Motor neuron (in vitro differentiated cells): ENCODE data around the gene NUP98. TPM values are rescaled to one million over a fixed set of nuclear protein-coding genes. Genes with fewer than 3 reads are reported as not detected.

Source experiments
- ATAC-seq, 8 experiments: fragments of 200-7000 bp; cut with Tn5 transposase; replicated peaks in 6 of 8; 2 replicates each; pipeline ENCODE4 v1.8.0; 2021; ENCODE audit warnings: mild to moderate bottlenecking in 8 of 8, moderate library complexity in 8 of 8
- H3K27ac ChIP-seq, 2 donors: fragments of 250-450 bp; sonication (Bioruptor Pico); 2 replicates each; pipeline ENCODE4 v1.9.0; 2021; ENCODE audit warnings: antibody characterized with exemption in 2 of 2, mild to moderate bottlenecking in 2 of 2, moderate library complexity in 1 of 2
- H3K4me1 ChIP-seq, 2 donors: fragments of 250-450 bp; sonication (Bioruptor Pico); replicated peaks in 1 of 2; 2 replicates each; pipeline ENCODE4 v1.6.1; 2021; ENCODE audit warnings: antibody characterized with exemption in 2 of 2, mild to moderate bottlenecking in 2 of 2, moderate library complexity in 1 of 2
- H3K4me3 ChIP-seq, 5 donors: fragments of 250-450 bp; sonication (Bioruptor Pico); 2 replicates each; pipeline ENCODE4 v1.9.0; 2021; ENCODE audit warnings: antibody characterized with exemption in 5 of 5, mild to moderate bottlenecking in 5 of 5, moderate library complexity in 4 of 5
- WGBS, 10 experiments: fragments of 450-650 bp; shearing (Covaris generic); methylation state at CpG; one replicate each; pipeline ENCODE4 v1.0.0; 2022; 5-methylcytosine and 5-hydroxymethylcytosine counted together
- in situ Hi-C, 9 experiments: fragments of 400-800 bp; cut with MboI; loops; one replicate each; pipeline ENCODE4 v1.15.0; 2021; ENCODE audit warnings: low sequenced_read_pairs in 9 of 9, low pct_unique_long_range_greater_than_20kb in 2 of 9; ENCODE audit not compliant: unreplicated experiment in 9 of 9
- total RNA-seq, 8 experiments: library from RNA; unstranded; fragments of 300-600 nt; gene quantifications; 2 replicates each; pipeline versions ENCODE4 v1.2.3 to v1.2.4, GENCODE V29; 2022

NUP98 gene
- total RNA-seq, 8 experiments from 2014 or later = 27.0 to 115 (median 50.0) TPM

DNA sequence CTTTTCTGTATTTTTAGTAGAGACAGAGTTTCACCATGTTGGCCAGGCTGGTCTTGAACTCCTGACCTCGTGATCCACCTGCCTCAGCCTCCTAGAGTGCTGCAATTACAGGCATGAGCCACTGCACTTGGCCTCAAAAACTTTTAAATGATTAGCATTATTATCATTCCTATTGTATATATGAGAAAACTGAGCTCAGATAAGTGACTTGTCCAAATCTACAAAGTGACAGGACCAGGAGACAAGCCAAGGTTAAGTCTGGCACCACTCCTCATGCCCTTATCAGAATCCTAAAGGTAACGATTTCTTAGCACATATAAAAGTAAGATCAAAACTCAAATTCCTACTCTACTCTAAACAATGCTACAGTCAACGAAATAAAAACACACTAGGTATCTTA, 94.0 kb downstream of the NUP98 start:
- Histone ChIP-seq H3K4me1 (no peaks in the 10 kb centered on the region), H3K27ac (no peak overlapping the region), H3K4me3 (no peak overlapping the region)
- 96 to 100% (median 100%) methylated on average over 1 to 3 of the region's 3 CpGs; no CpG with 5 or more reads in 1 of the 10 experiments for WGBS, 10 experiments
- in situ Hi-C loops = no loop called here
- ATAC-seq = no peak

GRCh38 chr11:3700910-3701309, 96.4 kb downstream of the NUP98 start:
- H3K4me1 ChIP-seq = no peaks in the 10 kb centered on the region
- H3K4me3 ChIP-seq = no peak overlapping the region
- 58 to 100% (median 100%) methylated on average over 1 to 2 of the region's 2 CpGs; no CpG with 5 or more reads in 1 of the 10 experiments for WGBS, 10 experiments
- H3K27ac ChIP-seq = no peak overlapping the region
- ATAC-seq = no peak
- in situ Hi-C loops = no loop called here

- H3K4me1 ChIP-seq = no peaks in the 10 kb centered on the region
- peak in 2 of 8 experiments; percentile 62 to 90 for ATAC-seq
- in situ Hi-C loops = no loop called here
- H3K4me3 ChIP-seq = no peak overlapping the region
- 82 to 100% (median 97%) methylated on average over 1 to 2 of the region's 2 CpGs; no CpG with 5 or more reads in 5 of the 10 experiments for WGBS, 10 experiments
- no peak overlapping the region for H3K27ac ChIP-seq
Observed at GRCh38 chr11:3700410-3700809, 96.9 kb downstream of the NUP98 start.

GRCh38 chr11:3686751-3687150, 110.6 kb downstream of the NUP98 start:
- Histone ChIP-seq H3K4me1 (no peaks in the 10 kb centered on the region), H3K27ac (no peak overlapping the region), H3K4me3 (no peak overlapping the region)
- in situ Hi-C loops = no loop called here
- 0 to 100% (median 62%) methylated on average over 1 to 3 of the region's 4 CpGs; no CpG with 5 or more reads in 2 of the 10 experiments for WGBS, 10 experiments
- no peak for ATAC-seq

- 59 to 100% (median 93%) methylated on average over 1 to 7 of the region's 7 CpGs; no CpG with 5 or more reads in 1 of the 10 experiments for WGBS, 10 experiments
- ATAC-seq = no peak
- H3K4me1 ChIP-seq = no peaks in the 10 kb centered on the region
- H3K27ac ChIP-seq = no peak overlapping the region
- in situ Hi-C loops = no loop called here
- no peak overlapping the region for H3K4me3 ChIP-seq
Observed at GRCh38 chr11:3685923-3686322, 111.4 kb downstream of the NUP98 start.

- no peak for ATAC-seq
Observed at GRCh38 chr11:3684819-3685172, 112.6 kb downstream of the NUP98 start.

DNA sequence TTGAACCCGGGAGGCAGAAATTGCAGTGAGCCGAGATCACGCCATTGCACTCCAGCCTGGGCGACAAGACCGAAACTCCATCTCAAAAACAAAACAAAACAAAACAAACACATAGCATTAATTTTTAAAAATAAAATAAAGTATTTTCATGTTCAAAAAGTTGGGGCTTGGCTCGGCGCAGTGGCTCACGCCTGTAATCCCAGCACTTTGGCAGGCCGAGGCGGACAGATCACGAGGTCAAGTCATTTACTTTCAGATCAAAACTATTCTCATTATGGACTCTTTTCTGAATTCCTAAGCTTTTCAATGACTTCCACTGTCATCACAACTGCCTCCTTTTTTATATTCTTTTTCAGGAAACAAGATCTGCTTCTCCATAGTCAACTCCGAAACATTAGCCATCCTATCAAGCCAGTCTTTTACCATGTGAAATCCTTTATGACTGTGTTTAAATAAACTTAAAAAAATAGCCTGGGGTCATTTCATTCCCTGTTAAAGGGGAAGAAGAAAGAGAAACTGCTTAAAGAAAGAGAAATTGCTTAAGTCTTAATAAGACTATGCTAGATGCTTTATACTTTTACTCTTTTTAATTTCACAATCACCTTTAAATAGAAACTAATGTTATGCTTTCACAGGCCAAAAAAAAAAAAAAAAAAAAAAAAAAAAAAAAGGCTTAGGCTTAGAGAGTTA, 113.1 kb downstream of the NUP98 start:
- Histone ChIP-seq H3K4me3 (no peak overlapping the region), H3K27ac (no peak overlapping the region), H3K4me1 (no peaks in the 10 kb centered on the region)
- no peak for ATAC-seq
- 83 to 100% (median 96%) methylated on average over 1 to 12 of the region's 12 CpGs for WGBS, 10 experiments
- in situ Hi-C loops = no loop called here

More at GRCh38 chr11:3684819-3685172, 112.6 kb downstream of the NUP98 start:
- Histone ChIP-seq H3K27ac (no peak overlapping the region), H3K4me1 (no peaks in the 10 kb centered on the region), H3K4me3 (no peak overlapping the region)
- 74 to 100% (median 100%) methylated on average over 1 to 2 of the region's 2 CpGs; no CpG with 5 or more reads in 1 of the 10 experiments for WGBS, 10 experiments
- in situ Hi-C loops = no loop called here

DNA sequence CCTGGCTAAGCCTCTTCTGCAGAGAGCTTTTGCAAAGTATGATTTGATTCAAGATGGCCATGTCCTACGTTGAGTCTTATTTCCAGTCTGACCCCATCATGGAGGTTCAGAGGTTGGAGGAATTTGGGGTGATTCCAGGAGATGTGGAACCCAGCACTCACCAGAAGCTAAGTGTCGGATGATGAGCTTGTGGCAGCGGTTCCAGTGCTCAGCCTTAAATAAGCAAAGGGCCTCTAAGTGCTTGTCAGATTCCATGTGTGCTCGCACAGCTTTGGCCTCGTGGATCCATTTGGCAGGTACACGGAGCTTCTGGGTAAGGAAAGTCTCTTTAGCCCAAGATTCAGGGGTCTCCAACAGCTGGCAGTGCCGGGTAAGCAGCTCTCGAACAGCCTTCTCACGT, 114.3 kb downstream of the NUP98 start:
- no peak overlapping the region for H3K4me3 ChIP-seq
- H3K27ac ChIP-seq = no peak overlapping the region
- no peak for ATAC-seq
- in situ Hi-C loops = no loop called here
- WGBS, 10 experiments = 80 to 100% (median 100%) methylated on average over 1 to 7 of the region's 9 CpGs; no CpG with 5 or more reads in 1 of the 10 experiments
- H3K4me1 ChIP-seq = no peaks in the 10 kb centered on the region

GRCh38 chr11:3679077-3679476, 118.3 kb downstream of the NUP98 start:
- in situ Hi-C loops = no loop called here
- 50 to 100% (median 92%) methylated on average over 1 to 3 of the region's 3 CpGs; no CpG with 5 or more reads in 4 of the 10 experiments for WGBS, 10 experiments
- Histone ChIP-seq H3K27ac (no peak overlapping the region), H3K4me1 (no peaks in the 10 kb centered on the region), H3K4me3 (no peak overlapping the region)
- peak in 2 of 8 experiments; percentile 52 to 59 for ATAC-seq

- Histone ChIP-seq H3K4me1 (no peaks in the 10 kb centered on the region), H3K27ac (no peak overlapping the region), H3K4me3 (no peak overlapping the region)
- in situ Hi-C loops = no loop called here
- no peak for ATAC-seq
- 88 to 100% (median 100%) methylated on average over 1 to 9 of the region's 11 CpGs; no CpG with 5 or more reads in 4 of the 10 experiments for WGBS, 10 experiments
Observed at GRCh38 chr11:3675971-3676370, 121.4 kb downstream of the NUP98 start.

DNA sequence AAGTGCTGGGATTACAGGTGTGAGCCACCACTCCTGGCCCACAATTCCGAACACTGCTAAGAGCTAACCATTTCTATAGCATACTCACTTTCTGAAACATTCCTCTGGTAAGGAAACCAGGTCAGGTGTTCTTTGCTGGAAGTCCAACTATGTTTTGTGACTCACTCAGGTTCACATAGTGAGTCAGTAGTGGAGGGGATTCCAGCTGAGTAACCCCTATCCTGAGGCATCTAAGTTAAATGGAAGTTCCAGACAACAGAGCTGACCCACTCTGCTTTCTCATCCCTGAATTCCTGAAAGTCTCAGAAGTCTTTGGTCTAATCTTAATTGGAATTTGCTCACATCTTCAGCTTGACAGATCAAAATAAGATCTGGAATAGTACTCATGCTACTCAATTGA, 123.2 kb downstream of the NUP98 start:
- ATAC-seq = no peak
- Histone ChIP-seq H3K27ac (no peak overlapping the region), H3K4me3 (no peak overlapping the region), H3K4me1 (no peaks in the 10 kb centered on the region)
- WGBS, 10 experiments = 80 to 100% methylated on average over 1 of the region's 1 CpG; no CpG with 5 or more reads in 8 of the 10 experiments
- in situ Hi-C loops = no loop called here

DNA sequence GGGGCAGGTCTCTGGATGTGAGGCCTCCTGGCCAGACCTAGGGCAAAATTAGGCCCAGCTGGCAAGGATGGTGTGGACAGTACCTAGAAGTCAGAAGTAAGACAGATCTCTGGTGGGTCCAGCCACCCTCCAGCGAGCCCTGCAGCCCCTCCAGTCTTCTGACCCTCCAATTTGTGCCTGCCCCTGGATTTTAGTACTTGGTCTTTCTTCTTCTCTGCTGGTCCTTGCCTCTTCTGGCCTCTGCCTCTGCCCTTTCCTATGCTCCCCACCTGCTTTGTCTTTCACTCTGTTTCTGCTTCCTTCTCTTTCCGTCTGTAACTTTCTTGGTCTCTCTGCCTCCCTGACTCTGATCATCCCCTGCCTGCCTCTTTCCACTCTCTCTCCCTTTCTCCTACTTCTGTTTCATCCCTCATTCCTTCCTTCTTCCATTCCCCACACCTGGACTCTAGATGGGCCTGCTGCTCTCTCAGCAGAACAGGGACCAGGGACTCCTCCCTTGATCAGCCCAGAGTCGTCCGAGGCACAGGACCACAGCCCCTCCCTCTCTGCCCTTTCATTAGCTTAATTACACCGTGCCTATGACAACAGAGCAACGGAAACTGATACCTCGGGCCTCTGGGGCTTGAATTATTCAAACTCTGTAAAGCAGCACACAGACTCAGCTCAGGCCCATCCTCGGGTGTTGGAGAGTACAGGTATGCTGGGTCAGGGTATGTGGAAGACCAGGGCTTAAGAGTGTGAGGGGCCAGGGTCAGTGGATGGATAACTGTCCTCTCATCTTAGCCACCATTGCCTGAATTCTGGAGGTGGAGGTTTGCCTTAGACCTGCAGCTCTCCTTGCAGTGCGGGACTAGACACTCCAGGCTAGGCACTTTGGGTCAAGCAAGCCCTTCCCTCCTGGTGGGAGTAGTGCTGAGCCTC, 125.8 kb downstream of the NUP98 start, which contains the start of gene CHRNA10:
TSS of gene CHRNA10 (minus strand) at position 51 of the 921 bp plus-strand sequence. CDS start 72 bp downstream, outside the sequence.
- no peak within 1 kb of the TSS for H3K4me3 ChIP-seq
- in situ Hi-C loops = no loop called here
- no peaks in the 10 kb centered on the region for H3K4me1 ChIP-seq
- WGBS, 10 experiments = 37 to 100% (median 63%) methylated on average over 1 to 8 of the region's 9 CpGs
- H3K27ac ChIP-seq = no peak within 1 kb of the TSS
- ATAC-seq = peak in 6 of 8 experiments; percentile 18 to 90 (median 68)

GRCh38 chr11:3669742-3670183, 127.6 kb downstream of the NUP98 start:
- 80 to 100% (median 95%) methylated on average over 1 to 2 of the region's 5 CpGs; no CpG with 5 or more reads in 6 of the 10 experiments for WGBS, 10 experiments
- no peak overlapping the region for H3K27ac ChIP-seq
- ATAC-seq = no peak
- H3K4me1 ChIP-seq = no peaks in the 10 kb centered on the region
- no peak overlapping the region for H3K4me3 ChIP-seq
- in situ Hi-C loops = no loop called here
